ENCODE results near the gene PCDH12.

PCDH12 gene

DNA sequence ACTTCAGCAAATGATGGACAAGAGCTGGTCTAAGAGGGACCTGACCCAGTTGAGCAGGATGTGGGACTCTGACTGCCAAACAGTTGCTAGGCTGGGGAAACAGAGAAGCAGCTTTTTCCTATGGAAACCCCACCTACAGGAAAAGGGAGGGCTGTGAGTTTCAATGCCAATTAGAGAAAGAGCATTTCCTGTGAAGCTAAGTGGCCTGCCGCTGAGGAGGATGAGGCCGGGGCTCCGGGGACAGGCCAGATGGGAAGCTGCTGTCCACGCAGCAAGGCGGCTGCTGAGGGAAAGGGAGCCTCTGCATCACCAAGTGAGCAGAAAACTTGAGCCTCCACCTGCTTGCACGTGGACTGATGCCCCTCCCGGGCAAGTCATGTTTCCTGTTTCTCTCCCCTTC lies at the start of gene PCDH12:
Gene PCDH12 (minus strand): TSS at position 90 of the 400 bp plus-strand sequence. CDS start 351 bp downstream, outside the sequence.
- DNase-seq = no peak

GRCh38 chr5:142007237-142007544 lies 49.2 kb upstream of the PCDH12 start:
- no peak for DNase-seq

DNA sequence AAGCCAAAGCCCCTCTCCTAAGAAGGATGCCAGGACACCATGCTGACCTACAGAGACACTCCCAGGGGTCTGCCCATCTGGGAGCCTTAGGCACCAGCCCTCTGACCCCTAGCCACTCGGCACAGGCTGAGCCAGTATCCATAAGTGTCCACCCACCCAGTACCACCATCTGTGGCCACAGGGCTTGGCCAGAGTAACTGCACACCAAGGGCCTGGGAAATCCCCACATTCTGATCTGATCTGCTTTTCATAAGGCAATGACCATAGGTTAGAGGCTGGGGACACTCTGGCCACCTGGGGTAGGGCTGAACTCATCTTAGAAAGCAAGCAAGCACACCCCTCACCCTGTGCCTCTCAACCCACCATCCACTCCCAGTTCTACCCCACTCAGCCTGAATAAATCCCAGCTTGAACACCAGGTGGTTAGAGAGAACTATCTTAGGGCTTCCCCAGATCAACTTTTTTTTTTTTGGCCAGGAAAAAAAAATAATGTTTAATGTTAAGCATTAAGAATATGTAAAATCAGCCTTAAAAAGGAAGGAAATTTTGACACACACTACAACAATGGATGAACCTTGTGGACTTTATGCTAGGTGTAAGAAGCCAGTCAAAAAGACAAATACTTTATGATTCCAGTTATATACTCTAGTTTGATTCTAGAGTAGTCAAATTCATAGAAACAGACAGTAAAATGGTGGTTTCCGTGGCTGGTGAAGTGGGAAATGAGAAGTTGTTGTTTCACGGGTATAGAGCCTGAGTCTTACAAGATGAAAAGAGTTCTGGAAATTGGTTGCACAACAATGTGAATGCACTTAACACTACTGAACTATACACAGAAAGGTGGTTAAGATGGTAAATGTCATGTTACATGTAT lies 48.6 kb upstream of the PCDH12 start:
- no peak for DNase-seq

DNA sequence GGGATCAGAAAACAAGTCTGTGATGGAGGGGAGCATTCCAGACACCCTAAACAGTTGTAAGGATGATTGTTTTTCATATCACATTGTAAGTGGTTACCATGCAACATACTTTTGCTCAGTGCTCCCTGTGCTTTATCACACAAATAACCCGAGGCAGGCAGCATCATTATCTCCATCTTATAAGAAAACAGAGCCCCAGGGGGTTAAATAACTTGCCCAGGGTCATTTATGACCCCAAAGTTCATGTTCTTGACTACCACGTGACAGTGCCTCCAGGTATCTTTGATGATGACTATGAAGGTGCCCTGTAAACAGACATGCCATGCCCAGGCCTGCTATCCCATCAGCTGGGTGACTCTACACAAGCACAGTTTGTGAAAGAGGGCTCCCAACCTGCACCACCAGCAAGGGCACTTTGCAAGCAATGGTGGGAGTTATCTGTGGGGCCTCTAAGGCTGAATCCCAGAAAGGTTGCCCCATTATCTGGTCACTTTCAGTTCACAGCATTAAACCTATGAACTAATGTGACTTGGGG lies 45.3 kb upstream of the PCDH12 start:
- DNase-seq = no peak

DNA sequence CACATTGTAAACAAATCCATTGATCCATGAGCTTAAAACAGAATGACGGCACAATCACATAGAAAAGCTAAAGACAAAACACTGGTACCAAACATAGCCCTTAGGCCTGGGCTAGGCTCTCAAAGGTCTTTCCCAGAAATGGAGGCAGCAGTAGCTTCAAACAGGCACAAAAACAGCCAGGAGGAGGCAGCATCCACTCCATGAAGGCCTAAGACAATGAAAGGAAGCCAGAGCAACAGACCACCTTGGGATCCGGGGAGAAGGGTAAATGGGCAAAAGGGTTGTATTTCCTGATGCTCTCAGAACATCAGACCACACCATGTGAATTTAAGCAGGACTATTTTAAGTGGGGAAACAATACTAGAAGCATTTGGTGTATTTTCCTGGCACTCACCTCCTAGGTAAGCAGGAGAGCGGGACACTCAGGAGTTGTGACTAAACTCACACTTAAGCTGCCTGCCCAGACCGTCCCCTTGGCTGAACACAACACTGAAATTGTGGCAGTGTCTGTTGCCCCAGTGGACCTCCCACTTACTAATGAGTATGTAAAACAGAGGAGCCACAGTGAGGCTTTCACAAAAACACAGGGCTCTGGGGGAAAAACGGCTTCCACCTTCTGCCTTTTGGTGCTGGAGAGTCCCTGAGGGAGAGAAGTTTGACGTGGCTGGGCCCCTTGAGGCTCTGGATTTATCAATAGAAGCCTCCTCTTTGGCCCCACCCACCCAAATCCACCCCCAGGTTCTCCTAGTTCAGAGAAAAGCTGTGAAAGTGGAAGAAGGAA lies 42.9 kb upstream of the PCDH12 start:
- DNase-seq = no peak

DNA sequence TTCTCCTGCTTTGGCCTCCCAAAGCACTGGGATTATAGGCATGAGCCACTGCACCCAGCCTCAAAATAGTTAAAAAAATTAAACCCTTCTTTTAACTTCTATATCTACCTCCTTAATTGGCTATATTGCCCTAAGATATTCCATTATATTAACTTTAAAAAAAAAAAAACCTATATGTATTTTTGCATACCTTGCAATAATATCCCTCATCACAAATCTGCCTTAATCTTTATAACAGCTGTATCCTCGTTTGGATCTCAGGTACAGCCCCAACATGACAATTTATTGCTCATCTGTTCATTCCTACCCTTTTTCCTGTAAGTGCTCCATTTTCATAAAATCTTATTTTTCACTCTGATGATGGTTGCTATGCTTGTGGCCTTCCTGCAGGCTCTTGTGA lies 42.2 kb upstream of the PCDH12 start:
- no peak for DNase-seq

DNA sequence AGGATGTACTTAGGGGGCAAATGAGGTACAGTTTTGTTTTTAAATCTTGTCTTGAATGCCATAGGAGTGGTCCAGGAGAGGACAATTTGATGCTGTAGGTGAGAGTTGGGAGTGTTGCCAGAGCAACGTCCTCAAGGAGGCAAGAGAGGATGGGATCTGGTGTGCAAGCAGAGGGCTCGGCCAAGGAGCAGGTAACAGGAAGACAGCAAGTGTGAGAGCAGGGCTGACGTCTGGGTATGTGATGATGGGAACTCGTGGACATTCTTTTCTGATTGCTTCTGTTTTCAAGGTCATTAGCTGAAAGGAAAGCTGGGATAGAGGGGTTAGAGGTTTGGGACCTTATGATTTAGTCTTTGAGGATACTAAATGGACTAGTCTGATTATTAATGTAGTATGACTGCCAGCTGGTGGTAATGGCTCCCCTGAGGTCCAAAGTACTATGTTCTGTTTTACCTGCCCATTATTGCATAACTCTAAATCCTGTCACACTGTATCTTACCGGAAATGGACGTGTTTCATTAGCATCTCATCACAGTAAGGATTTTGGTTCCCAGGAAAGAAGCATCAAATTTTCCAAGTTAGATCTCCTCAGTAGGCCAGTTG lies 39.5 kb upstream of the PCDH12 start:
- no peak for DNase-seq

DNA sequence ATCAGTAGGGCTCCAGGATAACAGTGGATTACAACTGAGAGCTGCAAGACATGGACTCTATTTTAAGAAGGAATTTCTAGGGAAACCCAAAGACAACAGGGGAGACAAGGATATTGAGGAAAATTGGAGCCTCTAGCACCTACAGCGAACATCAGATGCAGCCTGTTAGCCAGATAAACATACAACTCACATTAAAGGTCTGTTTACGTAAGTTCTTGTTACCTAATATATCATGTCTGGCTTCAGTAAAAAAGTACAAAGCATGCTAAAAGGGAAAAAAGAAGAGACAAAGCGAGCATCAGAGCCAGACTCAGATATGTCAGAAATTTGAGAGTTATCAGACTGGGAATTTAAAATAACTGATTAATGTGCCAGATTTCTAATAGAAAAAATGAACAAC lies 37.7 kb upstream of the PCDH12 start:
- no peak for DNase-seq

DNA sequence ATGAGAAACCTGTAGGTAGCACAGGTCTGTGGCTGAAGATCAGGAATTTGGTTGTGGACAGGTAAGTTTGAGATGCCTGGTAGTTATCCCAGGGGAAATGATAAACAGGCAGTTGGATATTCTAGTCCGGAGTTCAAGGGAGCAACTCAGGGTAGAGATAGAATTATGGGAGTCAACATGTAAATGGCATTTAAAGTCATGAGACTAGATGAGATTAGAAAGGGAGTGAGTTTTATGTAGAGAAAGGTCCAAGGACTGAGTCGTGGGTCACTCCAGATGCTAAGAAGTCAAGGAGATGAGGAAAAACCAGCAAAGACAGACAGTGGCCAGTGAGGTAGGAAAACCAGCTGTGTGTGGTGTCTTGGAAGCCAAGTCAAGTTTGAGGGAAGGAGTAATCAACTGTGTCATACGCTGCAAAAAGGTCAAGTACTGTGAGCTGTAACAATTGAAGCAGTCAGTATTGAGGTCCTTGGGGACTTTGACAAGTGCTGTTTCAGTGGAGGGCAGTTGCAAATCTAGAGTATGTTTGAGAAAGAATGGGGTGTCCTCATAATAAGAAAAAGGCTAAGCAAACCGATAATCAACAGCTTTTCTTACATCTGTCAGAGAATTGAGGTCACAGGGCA lies 36.6 kb upstream of the PCDH12 start:
- no peak for DNase-seq

DNA sequence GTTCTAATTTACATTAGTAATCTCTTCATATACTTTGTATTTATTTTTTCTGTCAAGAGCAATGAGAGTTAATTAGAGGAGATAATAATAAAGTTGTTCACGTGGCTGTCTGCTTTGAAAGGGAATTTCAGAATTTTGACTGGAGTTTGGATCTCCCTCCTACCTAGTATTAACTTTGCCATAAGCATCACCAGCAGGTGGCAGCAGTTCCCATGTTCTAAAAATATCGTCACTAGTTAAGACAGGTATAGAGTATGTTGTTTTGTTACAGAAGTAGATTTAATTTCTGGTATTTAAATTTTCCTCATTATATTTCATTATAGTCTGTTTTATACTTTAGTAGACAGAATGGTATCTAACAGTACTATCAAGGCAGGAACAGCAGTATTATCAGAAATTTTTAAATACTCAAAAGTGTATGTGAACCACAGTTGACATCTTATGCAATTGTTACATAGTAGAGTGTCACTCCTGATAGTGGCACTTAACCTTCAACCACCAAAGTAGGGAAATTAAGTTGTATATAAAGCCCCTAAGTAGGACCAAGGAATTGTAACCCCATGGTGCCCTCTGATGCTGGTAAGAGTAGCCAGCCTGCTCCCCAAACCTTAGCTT lies 34.5 kb upstream of the PCDH12 start:
- peak; percentile 79 for DNase-seq

GRCh38 chr5:141989720-141990119 lies 31.7 kb upstream of the PCDH12 start:
- DNase-seq = no peak

- DNase-seq = no peak
Observed at GRCh38 chr5:141986072-141986471, 28.1 kb upstream of the PCDH12 start.

DNA sequence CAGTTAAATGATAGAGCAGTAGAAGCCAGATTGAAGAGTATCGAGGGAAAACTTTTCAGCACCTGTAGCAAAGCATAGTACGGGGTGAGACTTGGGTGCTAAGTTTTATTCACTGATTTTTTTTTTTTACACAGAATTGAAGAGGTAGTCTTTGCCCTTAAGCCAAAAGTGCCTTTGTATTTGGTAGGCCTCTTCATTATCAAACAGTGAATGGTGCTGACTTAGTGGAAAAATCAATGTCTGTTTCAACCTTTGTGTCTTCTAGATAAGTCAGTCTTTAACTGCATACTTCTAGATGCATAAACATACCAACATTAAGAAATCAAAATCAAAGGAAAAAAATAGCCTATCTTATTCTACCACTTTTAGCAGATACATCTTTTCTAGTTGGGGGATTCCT lies 24.6 kb upstream of the PCDH12 start:
- no peak for DNase-seq

DNA sequence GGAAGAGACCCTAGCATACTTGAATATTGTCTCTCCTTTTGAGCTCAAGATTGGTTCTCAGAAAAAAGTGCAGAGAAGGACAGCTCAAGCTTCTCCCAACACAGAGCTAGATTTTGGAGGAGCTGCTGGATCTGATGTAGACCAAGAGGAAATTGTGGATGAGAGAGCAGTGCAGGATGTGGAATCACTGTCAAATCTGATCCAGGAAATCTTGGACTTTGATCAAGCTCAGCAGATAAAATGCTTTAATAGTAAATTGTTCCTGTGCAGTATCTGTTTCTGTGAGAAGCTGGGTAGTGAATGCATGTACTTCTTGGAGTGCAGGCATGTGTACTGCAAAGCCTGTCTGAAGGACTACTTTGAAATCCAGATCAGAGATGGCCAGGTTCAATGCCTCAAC lies 20.4 kb upstream of the PCDH12 start:
- no peak for DNase-seq

GRCh38 chr5:141976176-141976575 lies 18.2 kb upstream of the PCDH12 start:
- no peak for DNase-seq

- DNase-seq = no peak
Observed at GRCh38 chr5:141973871-141974595, 16.0 kb upstream of the PCDH12 start.

- DNase-seq = no peak
Observed at GRCh38 chr5:141969783-141970771, 12.1 kb upstream of the PCDH12 start.

- DNase-seq = peak; percentile 92
Observed at GRCh38 chr5:141968914-141969608, 11.1 kb upstream of the PCDH12 start, which contains the start of gene RNF14. Gene RNF14, plus strand, starts transcription at chr5:141969105. Its CDS starts 4,484 bp downstream, at chr5:141973589.

DNA sequence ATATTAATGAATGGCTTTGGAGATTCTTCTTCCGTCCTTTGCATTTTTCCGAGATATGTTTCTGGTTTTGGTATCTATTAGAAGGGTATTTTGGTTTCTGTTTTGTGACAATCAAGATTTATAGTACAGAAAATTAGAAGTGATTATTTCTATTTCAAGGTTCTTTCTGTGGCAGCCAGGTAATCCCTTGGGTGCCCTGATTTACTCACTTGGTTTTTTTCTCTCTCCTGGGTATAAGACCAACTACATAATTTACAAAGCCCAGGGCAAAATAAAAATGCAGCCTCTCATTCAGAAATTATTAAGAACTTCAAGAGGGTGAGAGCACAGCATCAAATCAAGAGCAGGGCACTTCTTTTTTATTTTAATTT lies 8.9 kb upstream of the PCDH12 start:
- no peak for DNase-seq
